OCI-LY3 (cell line): ENCODE measurements around the gene CDH4.

Source experiments
- CTCF ChIP-seq: fragments of 200-600, 300-600 bp; sonication (generic); IDR thresholded peaks from 2 replicates; pipeline ENCODE4 v1.5.1; 2014; ENCODE audit warnings: antibody characterized with exemption, low read length, low read depth
- EZH2phosphoT487 ChIP-seq: fragments of 200-600 bp; shearing (Covaris generic); IDR thresholded peaks from 2 replicates; pipeline ENCODE4 v1.6.1; 2018; ENCODE audit warnings: antibody characterized with exemption, mixed run types, low read depth

- TF ChIP-seq CTCF: no peak
- no peak for TF ChIP-seq EZH2phosphoT487
Measured at GRCh38 chr20:61818746-61819573, 566.9 kb downstream of the CDH4 start.
